ENCODE measurements around the gene FRS3.

The FRS3 gene

GRCh38 chr6:41723530-41724227 lies 56.0 kb downstream of the FRS3 start:
- in situ Hi-C loops (cut with HindIII; ENCODE audit: low sequenced_read_pairs), result no loop called here
- peak; percentile 79 for DNase-seq (ENCODE audit: low read depth, low spot score)
- TF ChIP-seq CTCF (IDR thresholded peaks at IDR 0.05; ENCODE audit: low read depth, low read length), result no peak
- H3K4me3 ChIP-seq (ENCODE audit: low read depth, low read length), result no peak overlapping the region

- no peak for DNase-seq (ENCODE audit: low read depth, low spot score)
- H3K4me3 ChIP-seq (ENCODE audit: low read depth, low read length), result no peak overlapping the region
- no peak for TF ChIP-seq CTCF (IDR thresholded peaks at IDR 0.05; ENCODE audit: low read depth, low read length)
- in situ Hi-C loops (cut with HindIII; ENCODE audit: low sequenced_read_pairs), result no loop called here
Observed at GRCh38 chr6:41722969-41723529, 56.7 kb downstream of the FRS3 start.

GRCh38 chr6:41721414-41721813 lies 58.3 kb downstream of the FRS3 start:
- no peak for TF ChIP-seq CTCF (IDR thresholded peaks at IDR 0.05; ENCODE audit: low read depth, low read length)
- in situ Hi-C loops (cut with HindIII; ENCODE audit: low sequenced_read_pairs), result no loop called here
- no peak overlapping the region for H3K4me3 ChIP-seq (ENCODE audit: low read depth, low read length)
- no peak for DNase-seq (ENCODE audit: low read depth, low spot score)

- H3K4me3 ChIP-seq (ENCODE audit: low read depth, low read length), result no peak overlapping the region
- no peak for DNase-seq (ENCODE audit: low read depth, low spot score)
- in situ Hi-C loops (cut with HindIII; ENCODE audit: low sequenced_read_pairs), result no loop called here
- TF ChIP-seq CTCF (IDR thresholded peaks at IDR 0.05; ENCODE audit: low read depth, low read length), result no peak
Observed at GRCh38 chr6:41720783-41721182, 58.9 kb downstream of the FRS3 start.

GRCh38 chr6:41720262-41720620 lies 59.5 kb downstream of the FRS3 start:
- TF ChIP-seq CTCF (IDR thresholded peaks at IDR 0.05; ENCODE audit: low read depth, low read length), result no peak

More at GRCh38 chr6:41720262-41720620, 59.5 kb downstream of the FRS3 start:
- no peak for DNase-seq (ENCODE audit: low read depth, low spot score)
- H3K4me3 ChIP-seq (ENCODE audit: low read depth, low read length), result no peak overlapping the region
- in situ Hi-C loops (cut with HindIII; ENCODE audit: low sequenced_read_pairs), result no loop called here
